Liver (tissue), 9 donors: ENCODE results near the gene SLC37A2. TPM values are rescaled to one million over a fixed set of nuclear protein-coding genes. Genes with fewer than 3 reads are reported as not detected.

ENCODE experiments used
- DNase-seq: peaks from one replicate; pipeline ENCODE4 v3.0.0-alpha.2; 2017; ENCODE audit warnings: low spot score
- H3K27ac ChIP-seq, 2 donors: one replicate each; pipeline ENCODE4 v1.7.0; 2013; ENCODE audit warnings: inconsistent platforms in 2 of 2, low read length in 2 of 2, control low read depth in 1 of 2, low read depth in 1 of 2, mild to moderate bottlenecking in 1 of 2
- H3K27me3 ChIP-seq, 4 donors: one replicate each; pipeline versions ENCODE4 v1.6.1 to v1.7.0; 2013; ENCODE audit warnings: low read length in 3 of 4, inconsistent platforms in 1 of 4, mild to moderate bottlenecking in 1 of 4, moderate library complexity in 1 of 4; ENCODE audit not compliant: control insufficient read depth in 4 of 4, insufficient read depth in 4 of 4
- H3K36me3 ChIP-seq, 4 donors: one replicate each; pipeline versions ENCODE4 v1.6.1 to v1.7.0; 2013; ENCODE audit warnings: low read length in 3 of 4, mild to moderate bottlenecking in 3 of 4, low read depth in 1 of 4, moderate library complexity in 1 of 4; ENCODE audit not compliant: control insufficient read depth in 4 of 4, insufficient read depth in 3 of 4
- H3K4me1 ChIP-seq, 4 donors: one replicate each; pipeline versions ENCODE4 v1.6.1 to v1.7.0; 2013; ENCODE audit warnings: low read length in 3 of 4, mild to moderate bottlenecking in 3 of 4, moderate library complexity in 1 of 4; ENCODE audit not compliant: control insufficient read depth in 4 of 4, insufficient read depth in 4 of 4
- H3K4me3 ChIP-seq, 3 donors: one replicate each; pipeline versions ENCODE4 v1.6.1 to v1.7.0; 2013; ENCODE audit warnings: low read length in 3 of 3, control low read depth in 1 of 3, low read depth in 1 of 3, mild to moderate bottlenecking in 1 of 3
- H3K9ac ChIP-seq, 2 donors: one replicate each; pipeline ENCODE4 v1.7.0; 2013; ENCODE audit warnings: low read length in 2 of 2, mild to moderate bottlenecking in 2 of 2, moderate library complexity in 2 of 2, control low read depth in 1 of 2, low read depth in 1 of 2
- H3K9me3 ChIP-seq, 4 donors: one replicate each; pipeline versions ENCODE4 v1.6.1 to v1.7.0; 2013; ENCODE audit warnings: low read length in 3 of 4; ENCODE audit not compliant: control insufficient read depth in 4 of 4
- EGR1 ChIP-seq, 2 donors: IDR thresholded peaks; 2 replicates each; pipeline ENCODE4 v1.6.1; 2016 to 2018; ENCODE audit warnings: antibody characterized with exemption in 2 of 2, low read depth in 2 of 2
- FOXA1 ChIP-seq: IDR thresholded peaks from 2 replicates; pipeline ENCODE4 v1.6.1; 2016; ENCODE audit warnings: antibody characterized with exemption
- FOXA2 ChIP-seq: IDR thresholded peaks from 2 replicates; pipeline ENCODE4 v1.6.1; 2016; ENCODE audit warnings: antibody characterized with exemption
- GABPA ChIP-seq, 2 donors: IDR thresholded peaks in 1 of 2; conservative IDR thresholded peaks in 1 of 2; 2 replicates each; pipeline ENCODE4 v1.6.1; 2016; ENCODE audit warnings: antibody characterized with exemption in 2 of 2, mild to moderate bottlenecking in 1 of 2, moderate library complexity in 1 of 2
- HNF4A ChIP-seq, 2 donors: conservative IDR thresholded peaks; 2 replicates each; pipeline ENCODE4 v1.6.1; 2016; ENCODE audit warnings: antibody characterized with exemption in 2 of 2, mild to moderate bottlenecking in 2 of 2
- HNF4G ChIP-seq: IDR thresholded peaks from 2 replicates; pipeline ENCODE4 v1.6.1; 2016; ENCODE audit warnings: antibody characterized with exemption
- JUND ChIP-seq, 2 donors: IDR thresholded peaks; 2 replicates each; pipeline ENCODE4 v1.6.1; 2016; ENCODE audit warnings: antibody characterized with exemption in 2 of 2
- NR2F2 ChIP-seq: IDR thresholded peaks from 2 replicates; pipeline ENCODE4 v1.6.1; 2016; ENCODE audit warnings: antibody characterized with exemption
- RAD21 ChIP-seq, 2 donors: IDR thresholded peaks; 2 replicates each; pipeline ENCODE4 v1.6.1; 2016; ENCODE audit warnings: antibody characterized with exemption in 2 of 2, mild to moderate bottlenecking in 2 of 2
- RXRA ChIP-seq, 2 donors: IDR thresholded peaks; 2 replicates each; pipeline ENCODE4 v1.6.1; 2017 to 2018; ENCODE audit warnings: antibody characterized with exemption in 2 of 2, mild to moderate bottlenecking in 1 of 2
- SP1 ChIP-seq: IDR thresholded peaks from 2 replicates; pipeline ENCODE4 v1.6.1; 2018; ENCODE audit warnings: antibody characterized with exemption, mild to moderate bottlenecking
- TAF1 ChIP-seq: conservative IDR thresholded peaks from 2 replicates; pipeline ENCODE4 v1.6.1; 2016; ENCODE audit warnings: antibody characterized with exemption, mild to moderate bottlenecking
- YY1 ChIP-seq: IDR thresholded peaks from 2 replicates; pipeline ENCODE4 v1.6.1; 2016; ENCODE audit warnings: antibody characterized with exemption, mild to moderate bottlenecking
- WGBS: extraction: QIAGEN DNeasy Blood & Tissue Kit; methylation state at CpG from one replicate; pipeline ENCODE4 v1.1.7; 2013; 5-methylcytosine and 5-hydroxymethylcytosine counted together
- polyA plus RNA-seq, 2 donors: library from polyadenylated mRNA; stranded (reverse) in 1 of 2; unstranded in 1 of 2; fragments of 200-250 nt in 1 of 2; fragments of >200 nt in 1 of 2; fragmentation: Nextera tagmentation in 1 of 2; extraction: Ambion mirVana in 1 of 2; gene quantifications; one replicate each; pipeline versions ENCODE4 v1.2.1 to v1.2.3, GENCODE V29; 2013 to 2015
- total RNA-seq, 2 donors: library from RNA; depleted of rRNA; stranded (reverse); fragments of >200 nt; gene quantifications; one replicate each; pipeline ENCODE4 v1.2.3, GENCODE V29; 2014
- TF ChIP-seq, protein P1 (sequence below): IDR thresholded peaks from 2 replicates; pipeline ENCODE4 v1.6.1; 2016; ENCODE audit warnings: antibody characterized with exemption, mild to moderate bottlenecking
- TF ChIP-seq, protein P2 (sequence below): IDR thresholded peaks from 2 replicates; pipeline ENCODE4 v1.6.1; 2016; ENCODE audit warnings: antibody characterized with exemption
- TF ChIP-seq, protein P3 (sequence below): IDR thresholded peaks from 2 replicates; pipeline ENCODE4 v1.6.1; 2016; ENCODE audit warnings: antibody characterized with exemption
- TF ChIP-seq, protein P4 (sequence below): fragments of 150-350 bp; IDR thresholded peaks from 2 replicates; pipeline ENCODE4 v1.5.1; 2017; ENCODE audit warnings: improper control_type of control experiment, low read depth, low read length; ENCODE audit not compliant: missing input control
- TF ChIP-seq, protein P5 (sequence below): IDR thresholded peaks from 2 replicates; pipeline ENCODE4 v1.6.1; 2016; ENCODE audit warnings: antibody characterized with exemption
- donor health status: healthy.
- donor health status: healthy.
- donor health status: healthy.
- donor health status: healthy.
- donor health status: healthy.

The SLC37A2 gene
- total and polyA plus RNA-seq, 4 donors = 0.51 to 12.3 (median 5.6) TPM

DNA sequence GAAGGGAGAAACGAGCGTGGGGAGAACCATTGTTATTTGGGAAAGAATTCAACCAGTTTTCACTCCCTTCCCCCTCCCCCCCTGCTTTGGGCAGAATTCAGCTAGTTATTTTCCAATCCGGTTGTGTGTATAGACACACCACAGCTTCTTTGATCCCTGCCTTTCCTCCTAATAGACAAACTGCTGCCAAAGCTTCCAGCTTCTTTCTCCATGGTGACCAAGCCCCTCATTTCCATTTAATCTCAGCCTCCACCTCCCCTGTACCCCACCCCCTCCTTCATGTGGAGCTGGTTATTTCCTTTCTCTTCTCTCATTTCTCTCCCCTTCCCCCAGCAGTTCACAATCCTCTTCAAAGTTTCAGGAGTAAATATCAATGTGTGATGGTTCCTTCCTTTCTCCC is 76.7 kb downstream of the SLC37A2 start:
- peaks cover 0 to 6% (median 0%) of the 10 kb centered on the region in 4 donors for H3K4me1 ChIP-seq

More for the DNA sequence above, 76.7 kb downstream of the SLC37A2 start:
- no peak overlapping the region for H3K9ac ChIP-seq
- no peak overlapping the region for H3K4me3 ChIP-seq
- WGBS = 58% methylated on average over 3 of the region's 3 CpGs
- no peak overlapping the region for H3K27ac ChIP-seq
- H3K9me3 ChIP-seq = no peaks in the 10 kb centered on the region
- DNase-seq = no peak
- no peaks in the 10 kb centered on the region for H3K36me3 ChIP-seq
- no peaks in the 10 kb centered on the region for H3K27me3 ChIP-seq
- TF ChIP-seq, protein P1, sequence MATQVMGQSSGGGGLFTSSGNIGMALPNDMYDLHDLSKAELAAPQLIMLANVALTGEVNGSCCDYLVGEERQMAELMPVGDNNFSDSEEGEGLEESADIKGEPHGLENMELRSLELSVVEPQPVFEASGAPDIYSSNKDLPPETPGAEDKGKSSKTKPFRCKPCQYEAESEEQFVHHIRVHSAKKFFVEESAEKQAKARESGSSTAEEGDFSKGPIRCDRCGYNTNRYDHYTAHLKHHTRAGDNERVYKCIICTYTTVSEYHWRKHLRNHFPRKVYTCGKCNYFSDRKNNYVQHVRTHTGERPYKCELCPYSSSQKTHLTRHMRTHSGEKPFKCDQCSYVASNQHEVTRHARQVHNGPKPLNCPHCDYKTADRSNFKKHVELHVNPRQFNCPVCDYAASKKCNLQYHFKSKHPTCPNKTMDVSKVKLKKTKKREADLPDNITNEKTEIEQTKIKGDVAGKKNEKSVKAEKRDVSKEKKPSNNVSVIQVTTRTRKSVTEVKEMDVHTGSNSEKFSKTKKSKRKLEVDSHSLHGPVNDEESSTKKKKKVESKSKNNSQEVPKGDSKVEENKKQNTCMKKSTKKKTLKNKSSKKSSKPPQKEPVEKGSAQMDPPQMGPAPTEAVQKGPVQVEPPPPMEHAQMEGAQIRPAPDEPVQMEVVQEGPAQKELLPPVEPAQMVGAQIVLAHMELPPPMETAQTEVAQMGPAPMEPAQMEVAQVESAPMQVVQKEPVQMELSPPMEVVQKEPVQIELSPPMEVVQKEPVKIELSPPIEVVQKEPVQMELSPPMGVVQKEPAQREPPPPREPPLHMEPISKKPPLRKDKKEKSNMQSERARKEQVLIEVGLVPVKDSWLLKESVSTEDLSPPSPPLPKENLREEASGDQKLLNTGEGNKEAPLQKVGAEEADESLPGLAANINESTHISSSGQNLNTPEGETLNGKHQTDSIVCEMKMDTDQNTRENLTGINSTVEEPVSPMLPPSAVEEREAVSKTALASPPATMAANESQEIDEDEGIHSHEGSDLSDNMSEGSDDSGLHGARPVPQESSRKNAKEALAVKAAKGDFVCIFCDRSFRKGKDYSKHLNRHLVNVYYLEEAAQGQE = no peak
- TF ChIP-seq, protein P2, sequence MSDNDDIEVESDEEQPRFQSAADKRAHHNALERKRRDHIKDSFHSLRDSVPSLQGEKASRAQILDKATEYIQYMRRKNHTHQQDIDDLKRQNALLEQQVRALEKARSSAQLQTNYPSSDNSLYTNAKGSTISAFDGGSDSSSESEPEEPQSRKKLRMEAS = no peak
- TF ChIP-seq, protein P3, sequence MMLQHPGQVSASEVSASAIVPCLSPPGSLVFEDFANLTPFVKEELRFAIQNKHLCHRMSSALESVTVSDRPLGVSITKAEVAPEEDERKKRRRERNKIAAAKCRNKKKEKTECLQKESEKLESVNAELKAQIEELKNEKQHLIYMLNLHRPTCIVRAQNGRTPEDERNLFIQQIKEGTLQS = no peak
- TF ChIP-seq RAD21 (IDR thresholded peaks at IDR 0.05) (no peak), GABPA (IDR thresholded peaks at IDR 0.05 in 1 of 2, conservative IDR thresholded peaks at IDR 0.05 in 1 of 2) (no peak), FOXA1 (no peak), SP1 (no peak), JUND (IDR thresholded peaks at IDR 0.05) (no peak), TAF1 (no peak), HNF4G (no peak), HNF4A (conservative IDR thresholded peaks at IDR 0.05) (no peak), EGR1 (IDR thresholded peaks at IDR 0.05; ENCODE audit: low read depth in 2 of 2) (no peak), FOXA2 (no peak), YY1 (no peak), NR2F2 (no peak), RXRA (IDR thresholded peaks at IDR 0.05) (no peak)
- TF ChIP-seq, protein P4, sequence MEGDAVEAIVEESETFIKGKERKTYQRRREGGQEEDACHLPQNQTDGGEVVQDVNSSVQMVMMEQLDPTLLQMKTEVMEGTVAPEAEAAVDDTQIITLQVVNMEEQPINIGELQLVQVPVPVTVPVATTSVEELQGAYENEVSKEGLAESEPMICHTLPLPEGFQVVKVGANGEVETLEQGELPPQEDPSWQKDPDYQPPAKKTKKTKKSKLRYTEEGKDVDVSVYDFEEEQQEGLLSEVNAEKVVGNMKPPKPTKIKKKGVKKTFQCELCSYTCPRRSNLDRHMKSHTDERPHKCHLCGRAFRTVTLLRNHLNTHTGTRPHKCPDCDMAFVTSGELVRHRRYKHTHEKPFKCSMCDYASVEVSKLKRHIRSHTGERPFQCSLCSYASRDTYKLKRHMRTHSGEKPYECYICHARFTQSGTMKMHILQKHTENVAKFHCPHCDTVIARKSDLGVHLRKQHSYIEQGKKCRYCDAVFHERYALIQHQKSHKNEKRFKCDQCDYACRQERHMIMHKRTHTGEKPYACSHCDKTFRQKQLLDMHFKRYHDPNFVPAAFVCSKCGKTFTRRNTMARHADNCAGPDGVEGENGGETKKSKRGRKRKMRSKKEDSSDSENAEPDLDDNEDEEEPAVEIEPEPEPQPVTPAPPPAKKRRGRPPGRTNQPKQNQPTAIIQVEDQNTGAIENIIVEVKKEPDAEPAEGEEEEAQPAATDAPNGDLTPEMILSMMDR = no peak
- TF ChIP-seq, protein P5, sequence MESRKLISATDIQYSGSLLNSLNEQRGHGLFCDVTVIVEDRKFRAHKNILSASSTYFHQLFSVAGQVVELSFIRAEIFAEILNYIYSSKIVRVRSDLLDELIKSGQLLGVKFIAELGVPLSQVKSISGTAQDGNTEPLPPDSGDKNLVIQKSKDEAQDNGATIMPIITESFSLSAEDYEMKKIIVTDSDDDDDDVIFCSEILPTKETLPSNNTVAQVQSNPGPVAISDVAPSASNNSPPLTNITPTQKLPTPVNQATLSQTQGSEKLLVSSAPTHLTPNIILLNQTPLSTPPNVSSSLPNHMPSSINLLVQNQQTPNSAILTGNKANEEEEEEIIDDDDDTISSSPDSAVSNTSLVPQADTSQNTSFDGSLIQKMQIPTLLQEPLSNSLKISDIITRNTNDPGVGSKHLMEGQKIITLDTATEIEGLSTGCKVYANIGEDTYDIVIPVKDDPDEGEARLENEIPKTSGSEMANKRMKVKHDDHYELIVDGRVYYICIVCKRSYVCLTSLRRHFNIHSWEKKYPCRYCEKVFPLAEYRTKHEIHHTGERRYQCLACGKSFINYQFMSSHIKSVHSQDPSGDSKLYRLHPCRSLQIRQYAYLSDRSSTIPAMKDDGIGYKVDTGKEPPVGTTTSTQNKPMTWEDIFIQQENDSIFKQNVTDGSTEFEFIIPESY = no peak

Other genes with a start within 250 kb of the SLC37A2 start
- 1 to 10 TPM; 1.1 to 1.2 TPM for gene ROBO3, start 197.9 kb upstream of the SLC37A2 start, total RNA-seq
- 1 to 10 TPM; 1.6 to 2.2 TPM for gene ROBO3, start 197.9 kb upstream of the SLC37A2 start, polyA plus RNA-seq
- gene ROBO4, start 165.4 kb upstream of the SLC37A2 start, total RNA-seq = 10 to 100 TPM in 1 of 2 donors, 1 to 10 TPM in 1; 6.4 to 17.2 TPM
- gene ROBO4, start 165.4 kb upstream of the SLC37A2 start, polyA plus RNA-seq = 1 to 10 TPM; 2.5 to 8.7 TPM
- gene HEPN1, start 144.1 kb upstream of the SLC37A2 start, total RNA-seq = not detected
- gene HEPN1, start 144.1 kb upstream of the SLC37A2 start, polyA plus RNA-seq = 1 to 10 TPM in 1 of 2 donors, under 1 TPM in 1; 0.22 to 2.6 TPM
- gene HEPACAM, start 127.3 kb upstream of the SLC37A2 start, total RNA-seq = 1 to 10 TPM in 1 of 2 donors, not detected in 1; 3.3 TPM
- 1 to 10 TPM in 1 of 2 donors, under 1 TPM in 1; 0.79 to 7.1 TPM for gene HEPACAM, start 127.3 kb upstream of the SLC37A2 start, polyA plus RNA-seq
- 1 to 10 TPM; 1.2 to 3.5 TPM for gene CCDC15, start 109.1 kb upstream of the SLC37A2 start, total RNA-seq
- under 1 TPM; 0.35 to 0.60 TPM for gene CCDC15, start 109.1 kb upstream of the SLC37A2 start, polyA plus RNA-seq
- gene TMEM218, start 48.3 kb downstream of the SLC37A2 start, total RNA-seq = 10 to 100 TPM; 11.1 to 13.4 TPM
- gene TMEM218, start 48.3 kb downstream of the SLC37A2 start, polyA plus RNA-seq = 10 to 100 TPM; 14.7 to 16.4 TPM
- gene PKNOX2, start 101.4 kb downstream of the SLC37A2 start, total RNA-seq = under 1 TPM; 0.23 to 0.25 TPM
- gene PKNOX2, start 101.4 kb downstream of the SLC37A2 start, polyA plus RNA-seq = under 1 TPM; 0.14 to 0.29 TPM